Ovary (tissue), 9 donors: ENCODE results near the gene ITPR2. TPM values are rescaled to one million over a fixed set of nuclear protein-coding genes. Genes with fewer than 3 reads are reported as not detected.

Experiments
- DNase-seq, 5 donors: peaks; one replicate each; pipeline ENCODE4 v3.0.0-alpha.2; 2019 to 2020
- H3K27ac ChIP-seq, 2 donors: fragments of 200-600 bp; one replicate each; pipeline versions ENCODE4 v1.5.1 to v1.8.0; 2019 to 2022
- H3K27me3 ChIP-seq: fragments of 200-600 bp; one replicate; pipeline ENCODE4 v1.8.0; 2022
- H3K36me3 ChIP-seq: fragments of 200-600 bp; sonication (generic); one replicate; pipeline ENCODE4 v1.5.1; 2019
- H3K4me1 ChIP-seq: one replicate; pipeline ENCODE4 v1.8.1; 2013; ENCODE audit warnings: mild to moderate bottlenecking, moderate library complexity; ENCODE audit not compliant: insufficient read depth
- H3K4me3 ChIP-seq: fragments of 200-600 bp; sonication (generic); one replicate; pipeline ENCODE4 v1.5.1; 2017
- H3K9me3 ChIP-seq, 2 donors: fragments of 200-600 bp in 1 of 2; sonication (generic) in 1 of 2; one replicate each; pipeline versions ENCODE4 v1.5.1 to v1.8.1; 2013 to 2019; ENCODE audit warnings: mild to moderate bottlenecking in 1 of 2, moderate library complexity in 1 of 2
- CTCF ChIP-seq, 3 donors: fragments of 450-650 bp in 2 of 3; fragments of 200-600 bp in 1 of 3; IDR thresholded peaks; one replicate each; pipeline versions ENCODE4 v1.5.1 to v1.8.0; 2016 to 2022; ENCODE audit warnings: antibody characterized with exemption in 3 of 3, mild to moderate bottlenecking in 1 of 3
- EP300 ChIP-seq: sonication (generic); formaldehyde crosslinking; IDR thresholded peaks from one replicate; pipeline ENCODE4 v1.6.1; 2017; ENCODE audit warnings: antibody characterized with exemption
- POLR2A ChIP-seq: fragments of 450-650 bp; IDR thresholded peaks from one replicate; pipeline ENCODE4 v1.6.1; 2017; ENCODE audit warnings: antibody characterized with exemption, mild to moderate bottlenecking, moderate library complexity
- WGBS, 3 donors: extraction: QIAGEN DNeasy Blood & Tissue Kit in 1 of 3; methylation state at CpG; one replicate each; pipeline versions ENCODE4 v1.1.5 to v1.1.7; 2013 to 2017; 5-methylcytosine and 5-hydroxymethylcytosine counted together
- intact Hi-C, 4 donors: fragments of 100-400 bp; cut with DNase I; formaldehyde crosslinking; loops; one replicate each; pipeline versions ENCODE4 v1.11.0 to v1.15.1; 2022 to 2023
- polyA plus RNA-seq, 2 donors: library from polyadenylated mRNA; stranded (reverse); fragments of 200-250 nt in 1 of 2; fragments of 350-450 nt in 1 of 2; fragmentation: Illumina TruSeq in 1 of 2; extraction: RNeasy Lipid Tissue Mini Kit (QIAGEN cat#74804) in 1 of 2; gene quantifications; one replicate each; pipeline ENCODE4 v1.2.3, GENCODE V29; 2013 to 2014
- total RNA-seq, 7 donors: library from RNA; depleted of rRNA in 2 of 7; stranded (reverse); fragments of >200 nt in 2 of 7; fragmentation: NEBNext Ultra II Directional in 3 of 7; extraction: Animal tissue kit (Norgen Biotek cat#: 25700) in 3 of 7; gene quantifications; one replicate each; pipeline versions ENCODE4 v1.1.0 to v1.2.4, GENCODE V29; 2016 to 2023
- donor health status: DM: no; HTN: no; CAD: no; lungs with moderate emphysema.
- donor health status: DM: no; HTN: no; CAD: no.
- donor health status: Bipolar disorder and iron deficiency.
- donor health status: DM: yes; HTN: yes; CAD: no.
- donor health status: DM: no; HTN: no; CAD: no.
- donor health status: DM: yes; HTN: yes; CAD: no.

ITPR2 gene
- total and polyA plus RNA-seq, 9 donors, result 5.9 to 51.1 (median 32.9) TPM

- Histone ChIP-seq H3K36me3 (no peaks in the 10 kb centered on the region), H3K9me3 (no peaks in the 10 kb centered on the region), H3K27ac (no peak overlapping the region), H3K27me3 (no peaks in the 10 kb centered on the region), H3K4me1 (no peaks in the 10 kb centered on the region), H3K4me3 (no peak overlapping the region)
- DNase-seq, result no peak
- WGBS, 3 donors, result 88 to 90% (median 89%) methylated on average over 6 of the region's 6 CpGs
- TF ChIP-seq POLR2A (no peak), CTCF (IDR thresholded peaks at IDR 0.05) (no peak), EP300 (no peak)
- intact Hi-C loops, result no loop called here
Observed at GRCh38 chr12:26469421-26470180, 363.4 kb downstream of the ITPR2 start.

- no peak overlapping the region for H3K4me3 ChIP-seq
- no peaks in the 10 kb centered on the region for H3K36me3 ChIP-seq
- no peaks in the 10 kb centered on the region for H3K4me1 ChIP-seq
- intact Hi-C loops, result no loop called here
- no peaks in the 10 kb centered on the region for H3K9me3 ChIP-seq
- WGBS, 3 donors, result 91 to 100% (median 95%) methylated on average over 1 of the region's 1 CpG
- no peak for TF ChIP-seq POLR2A
- TF ChIP-seq CTCF (IDR thresholded peaks at IDR 0.05), result no peak
- TF ChIP-seq EP300, result no peak
- no peak for DNase-seq
- no peak overlapping the region for H3K27ac ChIP-seq
- H3K27me3 ChIP-seq, result no peaks in the 10 kb centered on the region
Observed at GRCh38 chr12:26467351-26467750, 365.6 kb downstream of the ITPR2 start.

- no peaks in the 10 kb centered on the region for H3K4me1 ChIP-seq
- TF ChIP-seq EP300, result no peak
- TF ChIP-seq POLR2A, result no peak
- TF ChIP-seq CTCF (IDR thresholded peaks at IDR 0.05), result no peak
Observed at GRCh38 chr12:26466726-26467125, 366.3 kb downstream of the ITPR2 start.

GRCh38 chr12:26465419-26466097 lies 367.4 kb downstream of the ITPR2 start:
- H3K4me3 ChIP-seq, result no peak overlapping the region
- intact Hi-C loops, result no loop called here
- no peak for DNase-seq
- H3K27me3 ChIP-seq, result no peaks in the 10 kb centered on the region
- WGBS, 3 donors, result 91 to 93% (median 92%) methylated on average over 6 of the region's 6 CpGs
- no peak for TF ChIP-seq POLR2A
- no peak for TF ChIP-seq EP300
- TF ChIP-seq CTCF (IDR thresholded peaks at IDR 0.05), result no peak
- H3K9me3 ChIP-seq, result no peaks in the 10 kb centered on the region
- no peak overlapping the region for H3K27ac ChIP-seq
- no peaks in the 10 kb centered on the region for H3K36me3 ChIP-seq
- H3K4me1 ChIP-seq, result no peaks in the 10 kb centered on the region

More at GRCh38 chr12:26466726-26467125, 366.3 kb downstream of the ITPR2 start:
- no peak for DNase-seq
- intact Hi-C loops, result no loop called here
- no peaks in the 10 kb centered on the region for H3K36me3 ChIP-seq
- no peak overlapping the region for H3K4me3 ChIP-seq
- no peaks in the 10 kb centered on the region for H3K27me3 ChIP-seq
- no peaks in the 10 kb centered on the region for H3K9me3 ChIP-seq
- 79 to 91% (median 86%) methylated on average over 2 of the region's 2 CpGs for WGBS, 3 donors
- H3K27ac ChIP-seq, result no peak overlapping the region
